WTC11 (cell line): ENCODE results near the gene VWA5B1. TPM values are rescaled to one million over a fixed set of nuclear protein-coding genes. Genes with fewer than 3 reads are reported as not detected.
"Not testable (repeated sequence)": the region's sequence is repeated elsewhere in the genome, so short reads cannot be mapped to it uniquely, and the experiment has no call there.

ENCODE experiments used
- ATAC-seq: fragments of 200-7000 bp; cut with Tn5 transposase; 2 replicates; pipeline ENCODE4 v1.10.0; 2021; ENCODE audit warnings: mild to moderate bottlenecking, moderate library complexity
- CTCF ChIA-PET: fragments of 300-600 bp; sonication (Branson Sonifier 250); formaldehyde crosslinking; loops from one replicate; lab custom pipeline; 2021; ENCODE audit warnings: antibody characterized with exemption; lab: Charles Lee
- POLR2A ChIA-PET: fragments of 350-600 bp; sonication (Branson Sonifier 250); formaldehyde crosslinking; loops from one replicate; lab custom pipeline; 2021; ENCODE audit warnings: antibody characterized with exemption; lab: Charles Lee
- DNase-seq: peaks from one replicate; pipeline ENCODE4 v3.0.0; 2021; ENCODE audit warnings: low spot score
- H3K27ac Mint-ChIP-seq: 2 replicates; pipeline ENCODE4 v1.8.0; 2021; ENCODE audit warnings: mixed read lengths
- H3K27me3 Mint-ChIP-seq: 2 replicates; pipeline ENCODE4 v1.8.0; 2021; ENCODE audit warnings: low read depth, mild to moderate bottlenecking, moderate library complexity, mixed read lengths
- H3K36me3 Mint-ChIP-seq: 2 replicates; pipeline ENCODE4 v1.8.0; 2021; ENCODE audit warnings: mixed read lengths
- H3K4me1 Mint-ChIP-seq: 2 replicates; pipeline ENCODE4 v1.8.0; 2022; ENCODE audit warnings: mixed read lengths
- H3K4me3 Mint-ChIP-seq: 2 replicates; pipeline ENCODE4 v1.8.0; 2021; ENCODE audit warnings: mild to moderate bottlenecking, moderate library complexity, mixed read lengths
- H3K9me3 Mint-ChIP-seq: 2 replicates; pipeline ENCODE4 v1.8.0; 2021; ENCODE audit warnings: mixed read lengths
- CBFB ChIP-seq: sonication (generic); formaldehyde crosslinking; IDR thresholded peaks from 2 replicates; pipeline ENCODE4 v1.8.1; 2022; ENCODE audit warnings: mild to moderate bottlenecking, low read depth, missing genetic modification reagents
- CREB1 ChIP-seq: sonication (generic); formaldehyde crosslinking; IDR thresholded peaks from 2 replicates; pipeline ENCODE4 v1.8.0; 2023; ENCODE audit warnings: mild to moderate bottlenecking, missing genetic modification reagents
- ESRRA ChIP-seq: sonication (generic); formaldehyde crosslinking; IDR thresholded peaks from 2 replicates; pipeline ENCODE4 v1.8.1; 2022; ENCODE audit warnings: mild to moderate bottlenecking, missing genetic modification reagents, borderline replicate concordance
- GABPB1 ChIP-seq: sonication (generic); formaldehyde crosslinking; IDR thresholded peaks from 2 replicates; pipeline ENCODE4 v1.8.1; 2023; ENCODE audit warnings: mild to moderate bottlenecking, missing genetic modification reagents
- GTF2I ChIP-seq: fragments of 250-450 bp; sonication (Bioruptor Pico); conservative IDR thresholded peaks from 2 replicates; pipeline ENCODE4 v1.4.0; 2021; ENCODE audit warnings: mild to moderate bottlenecking
- HMGA2 ChIP-seq: fragments of 250-450 bp; sonication (Bioruptor Pico); IDR thresholded peaks from 2 replicates; pipeline ENCODE4 v1.4.0; 2021; ENCODE audit warnings: mild to moderate bottlenecking, moderate library complexity
- SP1 ChIP-seq: sonication (generic); formaldehyde crosslinking; conservative IDR thresholded peaks from 2 replicates; pipeline ENCODE4 v1.8.1; 2022; ENCODE audit warnings: missing genetic modification reagents
- TCF7 ChIP-seq: sonication (generic); formaldehyde crosslinking; IDR thresholded peaks from 2 replicates; pipeline ENCODE4 v1.8.0; 2022; ENCODE audit warnings: mild to moderate bottlenecking, low read depth, missing genetic modification reagents, moderate library complexity
- TEAD1 ChIP-seq: sonication (generic); formaldehyde crosslinking; IDR thresholded peaks from 2 replicates; pipeline ENCODE4 v1.8.0; 2022; ENCODE audit warnings: mild to moderate bottlenecking, missing genetic modification reagents
- TEAD4 ChIP-seq: sonication (generic); formaldehyde crosslinking; IDR thresholded peaks from 2 replicates; pipeline ENCODE4 v1.8.0; 2022; ENCODE audit warnings: mild to moderate bottlenecking, missing genetic modification reagents
- ZBTB21 ChIP-seq: sonication (generic); formaldehyde crosslinking; IDR thresholded peaks from 2 replicates; pipeline ENCODE4 v1.8.1; 2023; ENCODE audit warnings: mild to moderate bottlenecking, missing genetic modification reagents, borderline replicate concordance
- ZNF232 ChIP-seq: sonication (generic); formaldehyde crosslinking; IDR thresholded peaks from 2 replicates; pipeline ENCODE4 v1.8.0; 2022; ENCODE audit warnings: mild to moderate bottlenecking, missing genetic modification reagents
- total RNA-seq: library from RNA; stranded (reverse); gene quantifications from 3 replicates; pipeline ENCODE4 v1.2.3, GENCODE V29; 2021
- TF ChIP-seq, protein P1 (sequence below): sonication (generic); formaldehyde crosslinking; IDR thresholded peaks from 2 replicates; pipeline ENCODE4 v1.8.0; 2023; ENCODE audit warnings: mild to moderate bottlenecking, missing genetic modification reagents
- TF ChIP-seq, protein P2 (sequence below): sonication (generic); formaldehyde crosslinking; IDR thresholded peaks from 2 replicates; pipeline ENCODE4 v1.8.0; 2023; ENCODE audit warnings: missing genetic modification reagents, mild to moderate bottlenecking, borderline replicate concordance
- TF ChIP-seq, protein P3 (sequence below): fragments of 250-450 bp; sonication (Bioruptor Pico); IDR thresholded peaks from 2 replicates; pipeline ENCODE4 v1.9.0; 2021; ENCODE audit warnings: mild to moderate bottlenecking
- TF ChIP-seq, protein P4 (sequence below): sonication (generic); formaldehyde crosslinking; IDR thresholded peaks from 2 replicates; pipeline ENCODE4 v1.8.0; 2022; ENCODE audit warnings: mild to moderate bottlenecking, missing genetic modification reagents
- TF ChIP-seq, protein P5 (sequence below): sonication (generic); formaldehyde crosslinking; IDR thresholded peaks from 2 replicates; pipeline ENCODE4 v1.8.0; 2022; ENCODE audit warnings: mild to moderate bottlenecking, missing genetic modification reagents
- TF ChIP-seq, protein P6 (sequence below): sonication (generic); formaldehyde crosslinking; conservative IDR thresholded peaks from 2 replicates; pipeline ENCODE4 v1.8.1; 2023; ENCODE audit warnings: mild to moderate bottlenecking, low read depth, missing genetic modification reagents, moderate library complexity

VWA5B1 gene
- total RNA-seq, 1 experiment from 2014 or later, result 1.5 TPM

DNA sequence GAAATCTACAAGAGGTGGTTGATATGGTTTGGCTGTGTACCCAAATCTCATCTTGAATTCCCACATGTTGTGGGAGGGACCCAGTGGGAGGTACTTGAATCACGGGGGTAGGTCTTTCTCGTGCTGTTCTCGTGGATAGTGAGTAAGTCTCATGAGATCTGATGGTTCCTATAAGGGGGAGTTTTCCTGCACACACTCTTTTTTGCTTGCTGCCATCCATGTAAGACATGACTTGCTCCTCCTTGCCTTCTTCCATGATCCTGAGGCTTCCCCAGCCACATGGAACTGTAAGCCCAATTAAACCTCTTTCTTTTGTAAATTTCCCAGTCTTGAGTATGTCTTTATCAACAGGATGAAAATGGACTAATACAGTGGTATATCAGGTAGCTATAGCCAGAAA lies 5.2 kb upstream of the VWA5B1 start:
- CTCF ChIA-PET, result no interaction called here
- TF ChIP-seq TCF7 (no peak), HMGA2 (CRISPR knock-in tag) (no peak), GABPB1 (CRISPR knock-in tag) (no peak), ZNF232 (CRISPR knock-in tag) (no peak), CBFB (CRISPR knock-in tag) (no peak)
- TF ChIP-seq, protein P1, sequence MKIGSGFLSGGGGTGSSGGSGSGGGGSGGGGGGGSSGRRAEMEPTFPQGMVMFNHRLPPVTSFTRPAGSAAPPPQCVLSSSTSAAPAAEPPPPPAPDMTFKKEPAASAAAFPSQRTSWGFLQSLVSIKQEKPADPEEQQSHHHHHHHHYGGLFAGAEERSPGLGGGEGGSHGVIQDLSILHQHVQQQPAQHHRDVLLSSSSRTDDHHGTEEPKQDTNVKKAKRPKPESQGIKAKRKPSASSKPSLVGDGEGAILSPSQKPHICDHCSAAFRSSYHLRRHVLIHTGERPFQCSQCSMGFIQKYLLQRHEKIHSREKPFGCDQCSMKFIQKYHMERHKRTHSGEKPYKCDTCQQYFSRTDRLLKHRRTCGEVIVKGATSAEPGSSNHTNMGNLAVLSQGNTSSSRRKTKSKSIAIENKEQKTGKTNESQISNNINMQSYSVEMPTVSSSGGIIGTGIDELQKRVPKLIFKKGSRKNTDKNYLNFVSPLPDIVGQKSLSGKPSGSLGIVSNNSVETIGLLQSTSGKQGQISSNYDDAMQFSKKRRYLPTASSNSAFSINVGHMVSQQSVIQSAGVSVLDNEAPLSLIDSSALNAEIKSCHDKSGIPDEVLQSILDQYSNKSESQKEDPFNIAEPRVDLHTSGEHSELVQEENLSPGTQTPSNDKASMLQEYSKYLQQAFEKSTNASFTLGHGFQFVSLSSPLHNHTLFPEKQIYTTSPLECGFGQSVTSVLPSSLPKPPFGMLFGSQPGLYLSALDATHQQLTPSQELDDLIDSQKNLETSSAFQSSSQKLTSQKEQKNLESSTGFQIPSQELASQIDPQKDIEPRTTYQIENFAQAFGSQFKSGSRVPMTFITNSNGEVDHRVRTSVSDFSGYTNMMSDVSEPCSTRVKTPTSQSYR (CRISPR knock-in tag), result no peak
- TF ChIP-seq, protein P2, sequence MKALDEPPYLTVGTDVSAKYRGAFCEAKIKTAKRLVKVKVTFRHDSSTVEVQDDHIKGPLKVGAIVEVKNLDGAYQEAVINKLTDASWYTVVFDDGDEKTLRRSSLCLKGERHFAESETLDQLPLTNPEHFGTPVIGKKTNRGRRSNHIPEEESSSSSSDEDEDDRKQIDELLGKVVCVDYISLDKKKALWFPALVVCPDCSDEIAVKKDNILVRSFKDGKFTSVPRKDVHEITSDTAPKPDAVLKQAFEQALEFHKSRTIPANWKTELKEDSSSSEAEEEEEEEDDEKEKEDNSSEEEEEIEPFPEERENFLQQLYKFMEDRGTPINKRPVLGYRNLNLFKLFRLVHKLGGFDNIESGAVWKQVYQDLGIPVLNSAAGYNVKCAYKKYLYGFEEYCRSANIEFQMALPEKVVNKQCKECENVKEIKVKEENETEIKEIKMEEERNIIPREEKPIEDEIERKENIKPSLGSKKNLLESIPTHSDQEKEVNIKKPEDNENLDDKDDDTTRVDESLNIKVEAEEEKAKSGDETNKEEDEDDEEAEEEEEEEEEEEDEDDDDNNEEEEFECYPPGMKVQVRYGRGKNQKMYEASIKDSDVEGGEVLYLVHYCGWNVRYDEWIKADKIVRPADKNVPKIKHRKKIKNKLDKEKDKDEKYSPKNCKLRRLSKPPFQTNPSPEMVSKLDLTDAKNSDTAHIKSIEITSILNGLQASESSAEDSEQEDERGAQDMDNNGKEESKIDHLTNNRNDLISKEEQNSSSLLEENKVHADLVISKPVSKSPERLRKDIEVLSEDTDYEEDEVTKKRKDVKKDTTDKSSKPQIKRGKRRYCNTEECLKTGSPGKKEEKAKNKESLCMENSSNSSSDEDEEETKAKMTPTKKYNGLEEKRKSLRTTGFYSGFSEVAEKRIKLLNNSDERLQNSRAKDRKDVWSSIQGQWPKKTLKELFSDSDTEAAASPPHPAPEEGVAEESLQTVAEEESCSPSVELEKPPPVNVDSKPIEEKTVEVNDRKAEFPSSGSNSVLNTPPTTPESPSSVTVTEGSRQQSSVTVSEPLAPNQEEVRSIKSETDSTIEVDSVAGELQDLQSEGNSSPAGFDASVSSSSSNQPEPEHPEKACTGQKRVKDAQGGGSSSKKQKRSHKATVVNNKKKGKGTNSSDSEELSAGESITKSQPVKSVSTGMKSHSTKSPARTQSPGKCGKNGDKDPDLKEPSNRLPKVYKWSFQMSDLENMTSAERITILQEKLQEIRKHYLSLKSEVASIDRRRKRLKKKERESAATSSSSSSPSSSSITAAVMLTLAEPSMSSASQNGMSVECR (CRISPR knock-in tag), result no peak
- TF ChIP-seq, protein P3, sequence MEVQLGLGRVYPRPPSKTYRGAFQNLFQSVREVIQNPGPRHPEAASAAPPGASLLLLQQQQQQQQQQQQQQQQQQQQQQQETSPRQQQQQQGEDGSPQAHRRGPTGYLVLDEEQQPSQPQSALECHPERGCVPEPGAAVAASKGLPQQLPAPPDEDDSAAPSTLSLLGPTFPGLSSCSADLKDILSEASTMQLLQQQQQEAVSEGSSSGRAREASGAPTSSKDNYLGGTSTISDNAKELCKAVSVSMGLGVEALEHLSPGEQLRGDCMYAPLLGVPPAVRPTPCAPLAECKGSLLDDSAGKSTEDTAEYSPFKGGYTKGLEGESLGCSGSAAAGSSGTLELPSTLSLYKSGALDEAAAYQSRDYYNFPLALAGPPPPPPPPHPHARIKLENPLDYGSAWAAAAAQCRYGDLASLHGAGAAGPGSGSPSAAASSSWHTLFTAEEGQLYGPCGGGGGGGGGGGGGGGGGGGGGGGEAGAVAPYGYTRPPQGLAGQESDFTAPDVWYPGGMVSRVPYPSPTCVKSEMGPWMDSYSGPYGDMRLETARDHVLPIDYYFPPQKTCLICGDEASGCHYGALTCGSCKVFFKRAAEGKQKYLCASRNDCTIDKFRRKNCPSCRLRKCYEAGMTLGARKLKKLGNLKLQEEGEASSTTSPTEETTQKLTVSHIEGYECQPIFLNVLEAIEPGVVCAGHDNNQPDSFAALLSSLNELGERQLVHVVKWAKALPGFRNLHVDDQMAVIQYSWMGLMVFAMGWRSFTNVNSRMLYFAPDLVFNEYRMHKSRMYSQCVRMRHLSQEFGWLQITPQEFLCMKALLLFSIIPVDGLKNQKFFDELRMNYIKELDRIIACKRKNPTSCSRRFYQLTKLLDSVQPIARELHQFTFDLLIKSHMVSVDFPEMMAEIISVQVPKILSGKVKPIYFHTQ (CRISPR knock-in tag), result no peak
- TF ChIP-seq, protein P4, sequence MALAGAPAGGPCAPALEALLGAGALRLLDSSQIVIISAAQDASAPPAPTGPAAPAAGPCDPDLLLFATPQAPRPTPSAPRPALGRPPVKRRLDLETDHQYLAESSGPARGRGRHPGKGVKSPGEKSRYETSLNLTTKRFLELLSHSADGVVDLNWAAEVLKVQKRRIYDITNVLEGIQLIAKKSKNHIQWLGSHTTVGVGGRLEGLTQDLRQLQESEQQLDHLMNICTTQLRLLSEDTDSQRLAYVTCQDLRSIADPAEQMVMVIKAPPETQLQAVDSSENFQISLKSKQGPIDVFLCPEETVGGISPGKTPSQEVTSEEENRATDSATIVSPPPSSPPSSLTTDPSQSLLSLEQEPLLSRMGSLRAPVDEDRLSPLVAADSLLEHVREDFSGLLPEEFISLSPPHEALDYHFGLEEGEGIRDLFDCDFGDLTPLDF (CRISPR knock-in tag), result no peak
- DNase-seq, result no peak
- Mint-ChIP-seq H3K4me1 (peaks cover 20% of the 10 kb centered on the region), H3K36me3 (peaks cover 10% of the 10 kb centered on the region), H3K27ac (no peak overlapping the region), H3K9me3 (peaks cover 15% of the 10 kb centered on the region), H3K27me3 (peaks cover 15% of the 10 kb centered on the region), H3K4me3 (no peak overlapping the region)
- ATAC-seq, result no peak
- POLR2A ChIA-PET, result no interaction called here

DNA sequence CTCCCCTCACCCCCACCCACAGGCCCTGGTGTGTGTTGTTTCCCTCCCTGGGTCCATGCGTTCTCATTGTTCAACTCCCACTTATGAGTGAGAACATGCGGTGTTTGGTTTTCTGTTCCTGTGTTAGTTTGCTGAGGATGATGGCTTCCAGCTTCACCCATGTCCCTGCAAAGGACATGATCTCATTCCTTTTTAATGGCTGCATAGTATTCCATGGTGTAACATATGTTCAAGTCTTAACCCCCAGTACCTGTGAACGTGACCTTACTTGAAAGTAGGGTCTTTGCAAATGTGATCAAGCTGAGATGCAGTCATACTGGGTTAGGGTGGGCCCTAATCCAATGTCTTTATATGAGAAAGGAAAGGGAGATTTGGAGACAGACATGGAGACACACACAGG lies 3.0 kb upstream of the VWA5B1 start:
- peaks cover 34% of the 10 kb centered on the region for H3K27me3 Mint-ChIP-seq
- CTCF ChIA-PET, H3K27ac Mint-ChIP-seq: not testable (repeated sequence)

DNA sequence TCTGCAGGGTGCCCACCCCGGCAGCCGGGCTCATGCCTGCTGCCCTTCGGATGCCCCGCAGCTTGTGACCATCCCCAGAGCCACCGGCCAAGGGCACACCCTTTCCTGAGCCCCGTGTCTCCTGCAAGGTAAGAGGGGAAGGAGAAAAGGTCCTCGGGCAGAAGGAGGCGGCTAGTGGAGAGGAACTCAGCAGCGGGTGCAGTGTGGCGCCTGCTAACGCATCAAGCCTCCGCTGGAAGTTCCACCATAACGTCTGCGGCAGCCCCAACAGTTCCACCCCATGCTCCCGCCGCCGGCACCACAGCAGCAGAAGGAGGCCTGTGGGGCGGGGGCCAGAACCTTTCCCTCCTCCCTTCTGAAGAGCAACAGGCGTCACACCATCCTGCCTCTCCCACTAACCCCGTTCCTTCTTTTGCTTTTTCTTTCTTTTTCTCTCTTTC lies 990 bp downstream of the VWA5B1 start:
- peak; percentile 47 for DNase-seq
- H3K36me3 Mint-ChIP-seq, result no peaks in the 10 kb centered on the region
- H3K27ac Mint-ChIP-seq, result no peak overlapping the region
- H3K9me3 Mint-ChIP-seq, result no peaks in the 10 kb centered on the region
- peaks cover 32% of the 10 kb centered on the region for H3K27me3 Mint-ChIP-seq
- ChIA-PET POLR2A (interaction anchor here (0.7 to 1.0 kb wide), 2 partner anchors 73 to 1512 kb away, joined by 3 read pairs; no protein-coding TSS in a partner anchor), CTCF (interaction anchor here (1.0 to 1.7 kb wide), 5 partner anchors 8 to 139 kb away, joined by 3 to 10 read pairs (median 4); no protein-coding TSS in a partner anchor)
- peaks cover 26% of the 10 kb centered on the region for H3K4me1 Mint-ChIP-seq
- H3K4me3 Mint-ChIP-seq, result peak overlapping the region; percentile 60
- ATAC-seq, result peak; percentile 35
- TF ChIP-seq TEAD1 (no peak), TEAD4 (CRISPR knock-in tag) (no peak), HMGA2 (CRISPR knock-in tag) (no peak), SP1 (CRISPR knock-in tag) (no peak), ESRRA (CRISPR knock-in tag) (no peak), GTF2I (CRISPR knock-in tag) (no peak), ZBTB21 (CRISPR knock-in tag) (peak; percentile 43; the same call in 1 of the 2 replicates), CREB1 (CRISPR knock-in tag) (no peak)
- TF ChIP-seq, protein P5, sequence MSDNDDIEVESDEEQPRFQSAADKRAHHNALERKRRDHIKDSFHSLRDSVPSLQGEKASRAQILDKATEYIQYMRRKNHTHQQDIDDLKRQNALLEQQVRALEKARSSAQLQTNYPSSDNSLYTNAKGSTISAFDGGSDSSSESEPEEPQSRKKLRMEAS (CRISPR knock-in tag), result no peak
- TF ChIP-seq, protein P6, sequence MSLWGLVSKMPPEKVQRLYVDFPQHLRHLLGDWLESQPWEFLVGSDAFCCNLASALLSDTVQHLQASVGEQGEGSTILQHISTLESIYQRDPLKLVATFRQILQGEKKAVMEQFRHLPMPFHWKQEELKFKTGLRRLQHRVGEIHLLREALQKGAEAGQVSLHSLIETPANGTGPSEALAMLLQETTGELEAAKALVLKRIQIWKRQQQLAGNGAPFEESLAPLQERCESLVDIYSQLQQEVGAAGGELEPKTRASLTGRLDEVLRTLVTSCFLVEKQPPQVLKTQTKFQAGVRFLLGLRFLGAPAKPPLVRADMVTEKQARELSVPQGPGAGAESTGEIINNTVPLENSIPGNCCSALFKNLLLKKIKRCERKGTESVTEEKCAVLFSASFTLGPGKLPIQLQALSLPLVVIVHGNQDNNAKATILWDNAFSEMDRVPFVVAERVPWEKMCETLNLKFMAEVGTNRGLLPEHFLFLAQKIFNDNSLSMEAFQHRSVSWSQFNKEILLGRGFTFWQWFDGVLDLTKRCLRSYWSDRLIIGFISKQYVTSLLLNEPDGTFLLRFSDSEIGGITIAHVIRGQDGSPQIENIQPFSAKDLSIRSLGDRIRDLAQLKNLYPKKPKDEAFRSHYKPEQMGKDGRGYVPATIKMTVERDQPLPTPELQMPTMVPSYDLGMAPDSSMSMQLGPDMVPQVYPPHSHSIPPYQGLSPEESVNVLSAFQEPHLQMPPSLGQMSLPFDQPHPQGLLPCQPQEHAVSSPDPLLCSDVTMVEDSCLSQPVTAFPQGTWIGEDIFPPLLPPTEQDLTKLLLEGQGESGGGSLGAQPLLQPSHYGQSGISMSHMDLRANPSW (CRISPR knock-in tag), result no peak

More for the DNA sequence above, 3.0 kb upstream of the VWA5B1 start:
- peaks cover 15% of the 10 kb centered on the region for H3K9me3 Mint-ChIP-seq
- ATAC-seq, POLR2A ChIA-PET, H3K36me3 Mint-ChIP-seq, H3K4me3 Mint-ChIP-seq, DNase-seq: not testable (repeated sequence)
- peaks cover 26% of the 10 kb centered on the region for H3K4me1 Mint-ChIP-seq
